HG02588 (cell line): Measurements from ENCODE around the gene CARMIL1.
A peak's percentile ranks its signal among the peaks of the same experiment; 100 is the strongest.
"Not testable (repeated sequence)": the region's sequence is repeated elsewhere in the genome, so short reads cannot be mapped to it uniquely, and the experiment has no call there.

Source experiments
- ATAC-seq: cut with Tn5 transposase; IDR thresholded peaks from one replicate; pipeline ENCODE4 v1.9.1; 2021; ENCODE audit warnings: mild to moderate bottlenecking, moderate library complexity; ENCODE audit not compliant: unreplicated experiment

The CARMIL1 gene

GRCh38 chr6:25277386-25277785, 1.8 kb upstream of the CARMIL1 start:
- ATAC-seq = no peak

GRCh38 chr6:25277857-25278256, 1.3 kb upstream of the CARMIL1 start:
- no peak for ATAC-seq

GRCh38 chr6:25278261-25278913, 787 bp upstream of the CARMIL1 start:
- peak; percentile 25 for ATAC-seq

- peak; percentile 0 for ATAC-seq
Measured at GRCh38 chr6:25279748-25280343, 672 bp downstream of the CARMIL1 start.

- no peak for ATAC-seq
Measured at GRCh38 chr6:25280344-25281074, 1.3 kb downstream of the CARMIL1 start.

GRCh38 chr6:25286891-25287290, 7.7 kb downstream of the CARMIL1 start:
- ATAC-seq = no peak

GRCh38 chr6:25287941-25288340, 8.8 kb downstream of the CARMIL1 start:
- no peak for ATAC-seq

- no peak for ATAC-seq
Measured at GRCh38 chr6:25288518-25288917, 9.3 kb downstream of the CARMIL1 start.

GRCh38 chr6:25290306-25291060, 11.3 kb downstream of the CARMIL1 start:
- ATAC-seq = no peak

- ATAC-seq = no peak
Measured at GRCh38 chr6:25292384-25292783, 13.2 kb downstream of the CARMIL1 start.

GRCh38 chr6:25295651-25296050, 16.5 kb downstream of the CARMIL1 start:
- no peak for ATAC-seq

- no peak for ATAC-seq
Measured at GRCh38 chr6:25296217-25296905, 17.2 kb downstream of the CARMIL1 start.

GRCh38 chr6:25297039-25297441, 17.9 kb downstream of the CARMIL1 start:
- ATAC-seq = no peak

GRCh38 chr6:25297823-25298522, 18.8 kb downstream of the CARMIL1 start:
- ATAC-seq = no peak

- ATAC-seq = not testable (repeated sequence)
Measured at GRCh38 chr6:25298523-25298865, 19.3 kb downstream of the CARMIL1 start.

- ATAC-seq = no peak
Measured at GRCh38 chr6:25301362-25301761, 22.2 kb downstream of the CARMIL1 start.

GRCh38 chr6:25302151-25302550, 23.0 kb downstream of the CARMIL1 start:
- no peak for ATAC-seq

GRCh38 chr6:25302677-25303128, 23.5 kb downstream of the CARMIL1 start:
- no peak for ATAC-seq

- ATAC-seq = no peak
Measured at GRCh38 chr6:25303254-25303653, 24.1 kb downstream of the CARMIL1 start.

GRCh38 chr6:25306379-25306778, 27.2 kb downstream of the CARMIL1 start:
- no peak for ATAC-seq
